Astrocyte (in vitro differentiated cells and primary cell): ENCODE results near the gene PEX19. TPM values are rescaled to one million over a fixed set of nuclear protein-coding genes. Genes with fewer than 3 reads are reported as not detected.
"Not testable (repeated sequence)": the region's sequence is repeated elsewhere in the genome, so short reads cannot be mapped to it uniquely, and the experiment has no call there.

Source experiments
- DNase-seq: peaks from one replicate; pipeline ENCODE4 v3.0.0-alpha.2; 2010; ENCODE audit warnings: low read depth
- FAIRE-seq: peaks from 2 replicates; lab custom pipeline; 2011; peaks lifted over from hg19 to GRCh38; lab: Jason Lieb, UNC
- H2AFZ ChIP-seq: 2 replicates; pipeline ENCODE4 v1.6.0; 2012; ENCODE audit warnings: low read depth, low read length, inconsistent platforms
- H3K27ac ChIP-seq: 2 replicates; pipeline ENCODE4 v1.5.1; 2011; ENCODE audit warnings: low read depth, low read length, inconsistent platforms
- H3K27me3 ChIP-seq: 2 replicates; pipeline ENCODE4 v1.6.0; 2011; ENCODE audit warnings: low read length, inconsistent platforms; ENCODE audit not compliant: insufficient read depth
- H3K36me3 ChIP-seq: 2 replicates; pipeline ENCODE4 v1.5.1; 2011; ENCODE audit warnings: low read length, inconsistent platforms; ENCODE audit not compliant: insufficient read depth
- H3K4me1 ChIP-seq: 2 replicates; pipeline ENCODE4 v1.5.1; 2011; ENCODE audit warnings: low read length, inconsistent platforms; ENCODE audit not compliant: insufficient read depth
- H3K4me2 ChIP-seq: 2 replicates; pipeline ENCODE4 v1.6.0; 2012; ENCODE audit warnings: low read length, inconsistent platforms
- H3K4me3 ChIP-seq: 2 replicates; pipeline ENCODE4 v1.5.1; 2011; ENCODE audit warnings: low read depth, mild to moderate bottlenecking, low read length, inconsistent platforms; ENCODE audit not compliant: insufficient read depth
- H3K79me2 ChIP-seq: 2 replicates; pipeline ENCODE4 v1.6.0; 2012; ENCODE audit warnings: mild to moderate bottlenecking, low read length, inconsistent platforms; ENCODE audit not compliant: insufficient read depth
- H3K9ac ChIP-seq: 2 replicates; pipeline ENCODE4 v1.6.0; 2012; ENCODE audit warnings: mild to moderate bottlenecking, low read length, inconsistent platforms
- H3K9me3 ChIP-seq: 2 replicates; pipeline ENCODE4 v1.5.1; 2012; ENCODE audit warnings: low read depth, mild to moderate bottlenecking, low read length, inconsistent platforms; ENCODE audit not compliant: insufficient read depth
- H4K20me1 ChIP-seq: 2 replicates; pipeline ENCODE4 v1.6.0; 2012; ENCODE audit warnings: low read length, inconsistent platforms; ENCODE audit not compliant: insufficient read depth
- H3K27ac Mint-ChIP-seq: one replicate; pipeline ENCODE4 v1.8.0; 2021; ENCODE audit warnings: mild to moderate bottlenecking, mixed read lengths; ENCODE audit not compliant: unreplicated experiment
- H3K27me3 Mint-ChIP-seq: one replicate; pipeline ENCODE4 v1.8.0; 2021; ENCODE audit warnings: low read depth, mixed read lengths; ENCODE audit not compliant: unreplicated experiment
- H3K36me3 Mint-ChIP-seq: one replicate; pipeline ENCODE4 v1.8.0; 2021; ENCODE audit warnings: low read depth, mixed read lengths; ENCODE audit not compliant: unreplicated experiment
- H3K4me1 Mint-ChIP-seq: one replicate; pipeline ENCODE4 v1.8.0; 2021; ENCODE audit warnings: low read depth, mixed read lengths; ENCODE audit not compliant: unreplicated experiment
- H3K4me3 Mint-ChIP-seq: one replicate; pipeline ENCODE4 v1.8.0; 2021; ENCODE audit warnings: mild to moderate bottlenecking, moderate library complexity, mixed read lengths; ENCODE audit not compliant: unreplicated experiment
- H3K9me3 Mint-ChIP-seq: one replicate; pipeline ENCODE4 v1.8.0; 2021; ENCODE audit warnings: mild to moderate bottlenecking, mixed read lengths; ENCODE audit not compliant: unreplicated experiment
- EZH2 ChIP-seq: IDR thresholded peaks from 2 replicates; pipeline ENCODE4 v1.6.1; 2012; ENCODE audit warnings: mild to moderate bottlenecking, low read length, inconsistent platforms; ENCODE audit not compliant: insufficient read depth
- total RNA-seq: library from RNA; stranded (reverse); gene quantifications from 2 replicates; pipeline ENCODE4 v1.2.1, GENCODE V29; 2021
- TF ChIP-seq, protein P1 (sequence below): IDR thresholded peaks from 2 replicates; pipeline ENCODE4 v1.5.1; 2011; ENCODE audit warnings: low read depth, mild to moderate bottlenecking, inconsistent platforms, low read length, moderate library complexity; ENCODE audit not compliant: insufficient read depth

The PEX19 gene
- total RNA-seq, 1 donor from 2014 or later, result 64.2 TPM

DNA sequence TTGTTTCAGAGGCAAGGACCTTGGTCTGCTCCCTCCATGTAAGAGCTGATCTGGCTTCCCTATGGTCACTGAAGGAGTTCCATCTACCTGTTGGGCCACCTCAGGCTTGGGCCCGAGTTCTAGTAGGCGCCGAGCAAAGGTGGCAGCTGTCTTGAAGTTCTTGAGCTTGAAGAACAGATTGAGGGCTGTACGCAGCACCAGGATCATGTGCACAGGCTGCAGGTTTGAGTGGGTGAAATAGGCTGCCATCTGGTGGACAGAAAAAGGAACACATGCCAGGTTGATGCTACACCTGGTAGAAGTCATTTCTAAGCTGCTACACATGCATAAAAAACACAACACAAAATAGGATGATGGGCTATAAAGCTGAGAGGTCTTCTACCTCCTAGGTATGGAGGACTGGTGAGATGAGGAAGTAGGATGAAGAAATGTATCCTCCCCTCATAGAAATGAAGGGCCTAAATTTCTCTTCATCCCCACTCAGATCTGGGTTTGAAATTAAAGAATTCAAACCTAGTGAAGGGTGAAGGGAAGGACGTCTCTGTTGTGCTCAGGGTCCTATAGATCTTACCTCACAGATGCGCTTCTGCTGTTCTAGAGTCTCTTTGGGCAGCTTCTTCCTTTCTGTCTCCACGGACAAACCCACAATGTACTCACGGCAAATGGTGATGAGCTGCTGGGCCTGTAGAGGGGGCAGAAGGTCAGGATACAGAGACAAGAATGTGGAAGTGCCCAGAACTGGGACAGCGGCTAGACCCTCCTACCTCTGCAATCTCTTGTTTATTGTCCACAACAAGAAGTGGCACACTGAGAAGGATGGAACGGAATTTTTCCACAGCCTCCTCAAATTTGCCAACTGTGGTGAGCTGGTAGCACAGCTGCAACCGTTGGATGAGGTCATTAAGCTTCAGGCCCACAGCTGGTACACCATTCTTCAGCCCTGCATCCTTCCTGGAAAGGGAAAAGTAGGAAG lies 6.6 kb upstream of the PEX19 start:
- Mint-ChIP-seq H3K9me3 (no peaks in the 10 kb centered on the region), H3K36me3 (peaks cover 41% of the 10 kb centered on the region), H3K27me3 (no peaks in the 10 kb centered on the region), H3K4me1 (peaks cover 17% of the 10 kb centered on the region), H3K27ac (no peak overlapping the region), H3K4me3 (peak overlapping the region; percentile 58)
- no peaks in the 10 kb centered on the region for H3K9me3 ChIP-seq
- H4K20me1 ChIP-seq, result peaks cover 75% of the 10 kb centered on the region
- peak; percentile 23 for FAIRE-seq
- H3K4me1 ChIP-seq, result no peaks in the 10 kb centered on the region
- peaks cover 84% of the 10 kb centered on the region for H3K36me3 ChIP-seq
- TF ChIP-seq, protein P1, sequence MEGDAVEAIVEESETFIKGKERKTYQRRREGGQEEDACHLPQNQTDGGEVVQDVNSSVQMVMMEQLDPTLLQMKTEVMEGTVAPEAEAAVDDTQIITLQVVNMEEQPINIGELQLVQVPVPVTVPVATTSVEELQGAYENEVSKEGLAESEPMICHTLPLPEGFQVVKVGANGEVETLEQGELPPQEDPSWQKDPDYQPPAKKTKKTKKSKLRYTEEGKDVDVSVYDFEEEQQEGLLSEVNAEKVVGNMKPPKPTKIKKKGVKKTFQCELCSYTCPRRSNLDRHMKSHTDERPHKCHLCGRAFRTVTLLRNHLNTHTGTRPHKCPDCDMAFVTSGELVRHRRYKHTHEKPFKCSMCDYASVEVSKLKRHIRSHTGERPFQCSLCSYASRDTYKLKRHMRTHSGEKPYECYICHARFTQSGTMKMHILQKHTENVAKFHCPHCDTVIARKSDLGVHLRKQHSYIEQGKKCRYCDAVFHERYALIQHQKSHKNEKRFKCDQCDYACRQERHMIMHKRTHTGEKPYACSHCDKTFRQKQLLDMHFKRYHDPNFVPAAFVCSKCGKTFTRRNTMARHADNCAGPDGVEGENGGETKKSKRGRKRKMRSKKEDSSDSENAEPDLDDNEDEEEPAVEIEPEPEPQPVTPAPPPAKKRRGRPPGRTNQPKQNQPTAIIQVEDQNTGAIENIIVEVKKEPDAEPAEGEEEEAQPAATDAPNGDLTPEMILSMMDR, result peak; percentile 82
- no peak for TF ChIP-seq EZH2
- H3K79me2 ChIP-seq, result peaks cover 3% of the 10 kb centered on the region
- no peak overlapping the region for H2AFZ ChIP-seq
- H3K4me3 ChIP-seq, result no peak overlapping the region
- H3K4me2 ChIP-seq, result no peak overlapping the region
- H3K9ac ChIP-seq, result no peak overlapping the region
- no peaks in the 10 kb centered on the region for H3K27me3 ChIP-seq
- no peak overlapping the region for H3K27ac ChIP-seq
- peak; percentile 42 for DNase-seq

DNA sequence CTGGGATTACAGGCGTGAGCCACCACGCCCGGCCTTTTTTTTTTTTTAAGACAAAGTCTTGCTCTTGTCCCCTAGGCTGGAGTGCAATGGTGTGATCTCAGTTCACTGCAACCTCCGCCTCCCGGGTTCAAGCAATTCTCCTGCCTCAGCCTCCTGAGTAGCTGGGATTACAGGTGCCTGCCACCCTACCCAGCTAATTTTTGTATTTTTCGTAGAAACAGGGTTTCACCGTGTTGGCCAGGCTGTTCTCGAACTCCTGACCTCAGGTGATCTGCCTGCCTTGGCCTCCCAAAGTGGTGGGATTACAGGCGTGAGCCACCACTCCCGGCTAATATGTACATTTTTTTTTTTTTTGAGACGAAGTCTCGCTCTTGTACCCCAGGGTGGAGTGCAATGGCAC lies 2.8 kb upstream of the PEX19 start:
- FAIRE-seq, H2AFZ ChIP-seq, H3K27ac ChIP-seq, H3K9me3 Mint-ChIP-seq, DNase-seq, H3K9me3 ChIP-seq, H3K4me3 Mint-ChIP-seq, H3K27ac Mint-ChIP-seq, H3K27me3 ChIP-seq, H3K9ac ChIP-seq, H3K27me3 Mint-ChIP-seq, H3K4me1 ChIP-seq, H3K4me2 ChIP-seq, H3K4me3 ChIP-seq: not testable (repeated sequence)
- Histone ChIP-seq H4K20me1 (peaks cover 46% of the 10 kb centered on the region), H3K79me2 (peaks cover 20% of the 10 kb centered on the region), H3K36me3 (peaks cover 48% of the 10 kb centered on the region)
- H3K36me3 Mint-ChIP-seq, result peaks cover 21% of the 10 kb centered on the region
- peaks cover 15% of the 10 kb centered on the region for H3K4me1 Mint-ChIP-seq

DNA sequence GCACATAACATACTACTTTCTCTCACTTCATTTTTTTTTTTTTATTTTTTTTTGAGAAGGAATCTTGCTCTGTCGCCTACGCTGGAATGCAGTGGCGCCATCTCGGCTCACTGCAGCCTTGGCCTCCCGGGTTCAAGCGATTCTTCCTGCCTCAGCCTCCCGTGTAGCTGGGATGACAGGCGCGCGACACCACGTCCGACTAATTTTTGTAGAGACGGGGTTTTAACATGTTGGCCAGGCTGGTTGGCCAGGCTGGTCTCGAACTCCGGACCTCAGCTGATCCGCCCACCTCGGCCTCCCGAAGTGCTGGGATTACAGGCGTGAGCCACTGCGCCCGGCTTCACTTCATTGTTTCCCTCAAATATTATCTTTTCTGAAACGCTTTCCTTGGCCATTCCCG lies 573 bp upstream of the PEX19 start:
- peak overlapping the region; percentile 98 for H3K4me2 ChIP-seq
- FAIRE-seq (no peak), DNase-seq (no peak)
- H3K4me3 ChIP-seq, result peak overlapping the region; percentile 92
- Mint-ChIP-seq H3K9me3 (no peaks in the 10 kb centered on the region), H3K27ac (no peak overlapping the region), H3K4me3 (peak overlapping the region; percentile 94), H3K27me3 (no peaks in the 10 kb centered on the region), H3K4me1 (peaks cover 9% of the 10 kb centered on the region), H3K36me3 (peaks cover 20% of the 10 kb centered on the region)
- H3K4me1 ChIP-seq, result peaks cover 7% of the 10 kb centered on the region
- H3K36me3 ChIP-seq, result peaks cover 35% of the 10 kb centered on the region
- H3K79me2 ChIP-seq, result peaks cover 26% of the 10 kb centered on the region
- H4K20me1 ChIP-seq, result peaks cover 23% of the 10 kb centered on the region
- no peak overlapping the region for H2AFZ ChIP-seq
- peak overlapping the region; percentile 97 for H3K9ac ChIP-seq
- H3K27ac ChIP-seq, result no peak overlapping the region
- TF ChIP-seq, protein P1, result no peak
- TF ChIP-seq EZH2, result no peak
- H3K27me3 ChIP-seq, result no peaks in the 10 kb centered on the region
- no peaks in the 10 kb centered on the region for H3K9me3 ChIP-seq
